ENCODE data around the gene TOMM7.

The TOMM7 gene

DNA sequence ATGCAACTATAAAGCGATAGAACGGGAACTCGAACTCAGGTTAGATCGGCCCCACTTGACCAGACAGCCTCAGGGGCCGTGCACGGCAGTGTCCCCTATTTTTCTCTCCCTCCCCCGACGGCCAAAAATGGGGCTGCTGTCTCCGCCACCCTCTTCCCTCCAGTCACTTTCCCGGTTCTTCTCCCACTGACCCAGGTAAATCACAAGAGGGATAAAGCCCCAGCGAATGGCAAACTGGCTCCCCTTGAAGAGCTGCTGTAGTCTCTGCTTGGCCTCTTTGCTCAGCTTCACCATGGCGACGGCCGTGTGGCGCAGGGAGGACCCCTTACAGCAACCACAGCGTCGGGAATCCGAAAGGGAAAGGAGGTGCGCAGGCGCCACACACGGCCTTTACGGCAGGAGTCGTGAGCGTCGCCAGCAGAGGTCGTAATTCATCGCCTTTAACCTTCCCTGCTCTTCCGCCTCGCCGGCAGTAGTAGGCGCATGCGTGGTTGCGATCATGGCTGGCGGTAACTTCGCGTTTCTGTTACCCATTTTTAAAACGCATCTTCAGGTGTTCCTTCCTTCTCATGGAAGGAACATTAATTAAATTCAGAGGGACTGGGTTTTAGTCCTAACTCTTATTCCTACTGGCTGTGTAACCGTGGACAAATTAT lies at the start of gene TOMM7:
TSS of gene TOMM7 (minus strand) at position 364 of the 656 bp plus-strand sequence. CDS start at position 294, 70 bp downstream.
- no peaks in the 10 kb centered on the region for H3F3A ChIP-seq (ENCODE audit: control insufficient read depth, insufficient read depth)
- H3K4me1 ChIP-seq (ENCODE audit: control insufficient read depth, low read length): peaks cover 35% of the 10 kb centered on the region
- H4K20me1 ChIP-seq (ENCODE audit: control insufficient read depth, insufficient read depth, low read depth, low read length): peaks cover 8% of the 10 kb centered on the region; the same call in 1 of the 2 replicates
- H3K9me3 ChIP-seq (ENCODE audit: control insufficient read depth, insufficient read depth, low read length): no peaks in the 10 kb centered on the region
- no peaks in the 10 kb centered on the region for H3K9me2 ChIP-seq (replicated peaks; ENCODE audit: control insufficient read depth, low read length)
- H3K79me2 ChIP-seq (ENCODE audit: control insufficient read depth, low read length): peaks cover 46% of the 10 kb centered on the region
- H3K27ac ChIP-seq (ENCODE audit: low read depth, low read length): peak within 1 kb of the TSS; percentile 14; the same call in 1 of the 2 replicates
- H3K27me3 ChIP-seq (ENCODE audit: control insufficient read depth, low read length): no peaks in the 10 kb centered on the region
- peak within 1 kb of the TSS; percentile 62 for H3K4me2 ChIP-seq (ENCODE audit: low read length)
- no peak for TF ChIP-seq EZH2phosphoT487 (IDR thresholded peaks at IDR 0.05; ENCODE audit: borderline replicate concordance, low read length)
- TF ChIP-seq, protein P1, sequence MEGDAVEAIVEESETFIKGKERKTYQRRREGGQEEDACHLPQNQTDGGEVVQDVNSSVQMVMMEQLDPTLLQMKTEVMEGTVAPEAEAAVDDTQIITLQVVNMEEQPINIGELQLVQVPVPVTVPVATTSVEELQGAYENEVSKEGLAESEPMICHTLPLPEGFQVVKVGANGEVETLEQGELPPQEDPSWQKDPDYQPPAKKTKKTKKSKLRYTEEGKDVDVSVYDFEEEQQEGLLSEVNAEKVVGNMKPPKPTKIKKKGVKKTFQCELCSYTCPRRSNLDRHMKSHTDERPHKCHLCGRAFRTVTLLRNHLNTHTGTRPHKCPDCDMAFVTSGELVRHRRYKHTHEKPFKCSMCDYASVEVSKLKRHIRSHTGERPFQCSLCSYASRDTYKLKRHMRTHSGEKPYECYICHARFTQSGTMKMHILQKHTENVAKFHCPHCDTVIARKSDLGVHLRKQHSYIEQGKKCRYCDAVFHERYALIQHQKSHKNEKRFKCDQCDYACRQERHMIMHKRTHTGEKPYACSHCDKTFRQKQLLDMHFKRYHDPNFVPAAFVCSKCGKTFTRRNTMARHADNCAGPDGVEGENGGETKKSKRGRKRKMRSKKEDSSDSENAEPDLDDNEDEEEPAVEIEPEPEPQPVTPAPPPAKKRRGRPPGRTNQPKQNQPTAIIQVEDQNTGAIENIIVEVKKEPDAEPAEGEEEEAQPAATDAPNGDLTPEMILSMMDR (IDR thresholded peaks at IDR 0.05; ENCODE audit: low read depth, low read length, poor library complexity, severe bottlenecking): no peak
- peak within 1 kb of the TSS; percentile 80 for H3K4me3 ChIP-seq (ENCODE audit: low read length)
- peaks cover 28% of the 10 kb centered on the region for H3K36me3 ChIP-seq (ENCODE audit: control insufficient read depth, low read length)

DNA sequence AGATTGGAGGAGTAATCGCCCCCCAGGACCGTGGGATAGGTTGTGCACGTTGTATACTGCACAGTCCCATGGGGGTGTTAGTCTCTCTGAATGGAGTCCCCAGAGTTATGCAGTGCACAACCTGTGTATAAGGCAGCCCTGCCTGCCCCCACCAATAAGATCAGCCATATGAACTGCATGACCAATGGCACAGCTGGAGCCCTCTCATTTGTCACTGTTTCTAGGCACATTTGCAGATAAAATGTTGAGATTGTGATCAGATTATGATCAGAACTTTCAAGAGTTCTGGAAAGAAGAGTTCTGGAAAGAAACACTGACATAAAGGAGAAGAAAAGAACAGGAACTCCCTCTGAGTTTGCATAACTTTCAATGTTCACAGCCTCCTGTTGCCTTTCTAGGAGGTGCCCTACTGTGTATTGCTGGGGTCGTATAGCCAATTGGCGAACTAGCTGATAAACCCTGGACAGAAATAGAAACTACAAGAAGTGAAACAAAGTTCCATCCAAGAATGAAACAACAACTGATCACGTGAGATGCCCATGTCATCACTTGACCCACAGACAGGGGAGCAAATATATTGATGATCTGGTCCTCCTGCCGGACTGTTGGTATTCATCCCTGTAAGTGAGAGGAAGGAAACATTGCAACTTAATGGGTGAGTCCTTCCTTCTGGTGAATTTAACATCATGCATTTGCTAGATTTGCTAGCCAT lies 49.6 kb upstream of the TOMM7 start:
- H3K4me2 ChIP-seq (ENCODE audit: low read length): no peak overlapping the region
- H3K27ac ChIP-seq (ENCODE audit: low read depth, low read length): no peak overlapping the region
- no peaks in the 10 kb centered on the region for H3F3A ChIP-seq (ENCODE audit: control insufficient read depth, insufficient read depth)
- no peaks in the 10 kb centered on the region for H4K20me1 ChIP-seq (ENCODE audit: control insufficient read depth, insufficient read depth, low read depth, low read length)
- no peaks in the 10 kb centered on the region for H3K9me3 ChIP-seq (ENCODE audit: control insufficient read depth, insufficient read depth, low read length)
- H3K4me1 ChIP-seq (ENCODE audit: control insufficient read depth, low read length): peaks cover 8% of the 10 kb centered on the region
- TF ChIP-seq, protein P1 (IDR thresholded peaks at IDR 0.05; ENCODE audit: low read depth, low read length, poor library complexity, severe bottlenecking): no peak
- no peak for TF ChIP-seq EZH2phosphoT487 (IDR thresholded peaks at IDR 0.05; ENCODE audit: borderline replicate concordance, low read length)
- no peaks in the 10 kb centered on the region for H3K36me3 ChIP-seq (ENCODE audit: control insufficient read depth, low read length)
- H3K4me3 ChIP-seq (ENCODE audit: low read length): no peak overlapping the region
- no peaks in the 10 kb centered on the region for H3K79me2 ChIP-seq (ENCODE audit: control insufficient read depth, low read length)
- peaks cover 8% of the 10 kb centered on the region for H3K27me3 ChIP-seq (ENCODE audit: control insufficient read depth, low read length)
- no peaks in the 10 kb centered on the region for H3K9me2 ChIP-seq (replicated peaks; ENCODE audit: control insufficient read depth, low read length)

DNA sequence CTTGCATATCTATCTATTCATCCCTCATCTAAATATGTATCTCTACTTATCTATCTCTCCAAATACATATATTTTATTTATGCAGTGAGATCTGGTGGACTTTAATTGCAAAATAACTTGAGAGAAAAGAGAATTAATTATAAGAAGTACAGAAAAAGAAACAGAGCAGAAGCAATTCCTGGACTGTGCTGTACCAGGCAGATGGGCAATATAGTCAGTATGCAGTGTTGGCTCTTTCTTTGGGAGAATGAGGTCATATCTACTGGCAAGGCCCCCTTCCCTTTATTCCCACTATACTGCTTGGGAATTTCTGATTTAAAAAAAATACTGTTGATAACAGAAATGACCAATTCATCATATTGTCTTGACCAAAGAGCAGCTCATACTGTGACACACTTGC lies 49.0 kb upstream of the TOMM7 start:
- peaks cover 8% of the 10 kb centered on the region for H3K27me3 ChIP-seq (ENCODE audit: control insufficient read depth, low read length)
- TF ChIP-seq, protein P1 (IDR thresholded peaks at IDR 0.05; ENCODE audit: low read depth, low read length, poor library complexity, severe bottlenecking): no peak
- TF ChIP-seq EZH2phosphoT487 (IDR thresholded peaks at IDR 0.05; ENCODE audit: borderline replicate concordance, low read length): no peak
- no peaks in the 10 kb centered on the region for H3K9me2 ChIP-seq (replicated peaks; ENCODE audit: control insufficient read depth, low read length)
- peaks cover 8% of the 10 kb centered on the region for H3K4me1 ChIP-seq (ENCODE audit: control insufficient read depth, low read length)
- no peak overlapping the region for H3K4me3 ChIP-seq (ENCODE audit: low read length)
- no peaks in the 10 kb centered on the region for H3K9me3 ChIP-seq (ENCODE audit: control insufficient read depth, insufficient read depth, low read length)
- H3K36me3 ChIP-seq (ENCODE audit: control insufficient read depth, low read length): no peaks in the 10 kb centered on the region
- H3F3A ChIP-seq (ENCODE audit: control insufficient read depth, insufficient read depth): no peaks in the 10 kb centered on the region; the same call in 1 of the 2 replicates
- no peak overlapping the region for H3K27ac ChIP-seq (ENCODE audit: low read depth, low read length)
- no peak overlapping the region for H3K4me2 ChIP-seq (ENCODE audit: low read length)
- H4K20me1 ChIP-seq (ENCODE audit: control insufficient read depth, insufficient read depth, low read depth, low read length): no peaks in the 10 kb centered on the region
- no peaks in the 10 kb centered on the region for H3K79me2 ChIP-seq (ENCODE audit: control insufficient read depth, low read length)

All from DOHH2 (cell line).